ENCODE measurements around the gene MAGI3.

- no peak for TF ChIP-seq CTCF (IDR thresholded peaks at IDR 0.05; ENCODE audit: low read depth, low read length, missing input control)
- no peak for TF ChIP-seq RAD21 (IDR thresholded peaks at IDR 0.05)
- no peak for TF ChIP-seq RXRA (IDR thresholded peaks at IDR 0.05)
- TF ChIP-seq REST (IDR thresholded peaks at IDR 0.05) = no peak
- no peak for TF ChIP-seq ATF3 (IDR thresholded peaks at IDR 0.05)
- TF ChIP-seq ZBTB33 (IDR thresholded peaks at IDR 0.05) = no peak
- TF ChIP-seq EGR1 (IDR thresholded peaks at IDR 0.05; ENCODE audit: low read depth in 2 of 2) = no peak
- no peak for TF ChIP-seq SP1 (IDR thresholded peaks at IDR 0.05)
- no peak for TF ChIP-seq JUND (IDR thresholded peaks at IDR 0.05)
- no peak for TF ChIP-seq GABPA (IDR thresholded peaks at IDR 0.05 in 1 of 2, conservative IDR thresholded peaks at IDR 0.05 in 1 of 2)
- no peak for TF ChIP-seq TAF1 (conservative IDR thresholded peaks at IDR 0.05)
- no peak for TF ChIP-seq YY1 (IDR thresholded peaks at IDR 0.05)
These were observed 39.3 kb downstream of the MAGI3 start for GRCh38 chr1:113429461-113430153.

Data from liver (tissue), 3 donors.